ENCODE measurements around the gene SDK1. TPM values are rescaled to one million over a fixed set of nuclear protein-coding genes. Genes with fewer than 3 reads are reported as not detected.

The SDK1 gene, protein sequence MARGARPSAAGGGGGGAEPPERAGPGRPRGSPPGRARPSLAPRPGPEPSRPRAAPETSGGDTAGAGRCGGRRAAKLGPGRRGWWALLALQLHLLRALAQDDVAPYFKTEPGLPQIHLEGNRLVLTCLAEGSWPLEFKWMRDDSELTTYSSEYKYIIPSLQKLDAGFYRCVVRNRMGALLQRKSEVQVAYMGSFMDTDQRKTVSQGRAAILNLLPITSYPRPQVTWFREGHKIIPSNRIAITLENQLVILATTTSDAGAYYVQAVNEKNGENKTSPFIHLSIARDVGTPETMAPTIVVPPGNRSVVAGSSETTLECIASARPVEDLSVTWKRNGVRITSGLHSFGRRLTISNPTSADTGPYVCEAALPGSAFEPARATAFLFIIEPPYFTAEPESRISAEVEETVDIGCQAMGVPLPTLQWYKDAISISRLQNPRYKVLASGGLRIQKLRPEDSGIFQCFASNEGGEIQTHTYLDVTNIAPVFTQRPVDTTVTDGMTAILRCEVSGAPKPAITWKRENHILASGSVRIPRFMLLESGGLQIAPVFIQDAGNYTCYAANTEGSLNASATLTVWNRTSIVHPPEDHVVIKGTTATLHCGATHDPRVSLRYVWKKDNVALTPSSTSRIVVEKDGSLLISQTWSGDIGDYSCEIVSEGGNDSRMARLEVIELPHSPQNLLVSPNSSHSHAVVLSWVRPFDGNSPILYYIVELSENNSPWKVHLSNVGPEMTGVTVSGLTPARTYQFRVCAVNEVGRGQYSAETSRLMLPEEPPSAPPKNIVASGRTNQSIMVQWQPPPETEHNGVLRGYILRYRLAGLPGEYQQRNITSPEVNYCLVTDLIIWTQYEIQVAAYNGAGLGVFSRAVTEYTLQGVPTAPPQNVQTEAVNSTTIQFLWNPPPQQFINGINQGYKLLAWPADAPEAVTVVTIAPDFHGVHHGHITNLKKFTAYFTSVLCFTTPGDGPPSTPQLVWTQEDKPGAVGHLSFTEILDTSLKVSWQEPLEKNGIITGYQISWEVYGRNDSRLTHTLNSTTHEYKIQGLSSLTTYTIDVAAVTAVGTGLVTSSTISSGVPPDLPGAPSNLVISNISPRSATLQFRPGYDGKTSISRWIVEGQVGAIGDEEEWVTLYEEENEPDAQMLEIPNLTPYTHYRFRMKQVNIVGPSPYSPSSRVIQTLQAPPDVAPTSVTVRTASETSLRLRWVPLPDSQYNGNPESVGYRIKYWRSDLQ (N-terminal part only)
- polyA plus RNA-seq: 1 to 10 TPM; 3.2 to 6.6 (median 3.3) TPM

DNA sequence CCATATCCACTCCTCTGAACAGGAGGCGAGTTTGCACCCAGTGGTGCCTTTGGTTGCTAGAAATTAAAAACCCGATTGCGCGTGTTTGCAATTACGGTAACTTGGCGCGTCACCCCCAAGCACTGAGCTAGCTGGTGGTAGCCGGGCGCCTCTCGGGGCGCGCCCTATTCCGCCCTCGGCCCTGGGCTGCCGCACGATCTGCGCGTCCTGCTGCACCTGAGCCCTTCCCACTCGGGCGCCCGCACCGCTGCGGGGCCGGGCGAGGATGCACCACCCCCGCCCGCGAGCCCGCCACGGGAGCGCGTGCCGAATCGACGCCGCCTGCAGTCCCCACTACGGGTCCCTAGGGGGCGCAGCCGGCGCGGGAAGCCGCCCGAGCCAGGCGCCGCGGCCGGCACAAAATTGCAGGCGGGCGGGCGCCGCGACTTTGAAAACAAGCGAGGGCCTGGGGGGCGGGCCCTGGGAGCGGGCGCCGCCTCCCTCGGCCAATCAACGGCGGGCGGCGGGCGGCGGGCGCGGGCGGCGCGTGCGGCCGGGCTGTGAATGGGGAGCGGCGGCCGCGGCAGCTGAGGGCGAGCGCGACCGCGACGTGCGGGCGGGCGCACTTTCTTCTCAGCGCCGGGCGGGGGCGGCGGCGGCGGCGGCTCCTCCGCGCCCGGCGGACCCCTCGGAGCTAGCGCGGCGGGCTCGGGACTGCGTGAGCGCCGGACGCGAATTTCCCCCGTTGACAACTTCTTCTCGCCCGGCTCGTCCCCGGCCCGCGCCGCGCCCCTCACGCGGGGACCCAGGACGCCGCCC is at the start of gene SDK1:
Gene SDK1 (plus strand): TSS at position 602 of the 798 bp plus-strand sequence. CDS start 335 bp downstream, outside the sequence.
- no peak within 1 kb of the TSS for H3K27ac ChIP-seq (ENCODE audit: low read depth, low read length)
- WGBS, 3 donors: 0 to 1% (median 1%) methylated on average over 89 to 112 of the region's 119 CpGs

DNA sequence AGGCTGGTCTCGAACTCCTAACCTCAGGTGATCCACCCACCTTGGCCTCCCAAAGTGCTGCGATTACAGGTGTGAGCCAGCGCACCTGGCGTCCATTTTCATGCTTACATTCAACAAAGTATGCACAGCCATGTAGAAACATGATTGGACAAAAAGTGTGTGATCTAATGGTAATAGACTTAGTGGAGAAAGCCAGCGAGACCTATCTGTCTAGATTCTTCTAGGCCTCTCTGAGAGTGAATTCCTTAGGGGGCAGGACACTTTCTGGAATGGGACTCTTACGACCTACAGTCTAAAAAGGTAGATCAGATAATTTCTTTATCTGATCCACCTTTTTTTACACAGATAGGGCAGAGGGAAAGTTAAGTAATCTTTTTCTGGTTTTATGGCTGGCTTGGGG is 46.3 kb upstream of the SDK1 start:
- no peak overlapping the region for H3K27ac ChIP-seq (ENCODE audit: low read depth, low read length)
- 85 to 91% (median 87%) methylated on average over 6 of the region's 6 CpGs for WGBS, 3 donors

DNA sequence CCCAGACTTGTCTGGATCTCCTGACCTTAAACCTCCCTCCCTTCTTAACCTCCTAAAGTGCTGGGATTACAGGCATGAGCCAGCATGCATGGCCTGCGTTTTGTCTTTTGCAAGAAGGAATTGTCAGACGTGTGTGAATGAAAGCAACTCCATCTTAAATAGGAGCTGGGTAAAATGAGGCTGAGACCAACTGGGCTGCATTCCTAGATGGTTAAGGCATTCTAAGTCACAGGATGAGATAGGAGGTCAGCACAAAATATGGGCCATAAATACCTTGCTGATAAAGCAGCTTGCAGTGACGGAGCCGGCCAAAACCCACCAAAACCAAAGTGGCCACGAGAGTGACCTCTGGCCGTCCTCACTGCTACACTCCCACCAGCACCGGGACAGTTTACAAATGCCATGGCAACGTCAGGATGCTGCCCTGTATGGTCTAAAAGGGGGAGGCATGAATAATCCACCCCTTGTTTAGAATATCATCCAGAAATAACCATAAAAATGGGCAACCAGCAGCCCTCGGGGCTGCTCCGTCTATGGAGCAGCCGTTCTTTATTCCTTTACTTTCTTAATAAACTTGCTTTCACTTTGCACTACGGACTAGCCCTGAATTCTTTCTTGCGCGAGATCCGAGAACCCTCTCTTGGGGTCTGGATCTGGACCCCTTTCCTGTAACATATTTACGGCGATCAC is 41.2 kb upstream of the SDK1 start:
- no peak overlapping the region for H3K27ac ChIP-seq (ENCODE audit: low read depth, low read length)
- 41 to 70% (median 47%) methylated on average over 17 of the region's 17 CpGs for WGBS, 3 donors

DNA sequence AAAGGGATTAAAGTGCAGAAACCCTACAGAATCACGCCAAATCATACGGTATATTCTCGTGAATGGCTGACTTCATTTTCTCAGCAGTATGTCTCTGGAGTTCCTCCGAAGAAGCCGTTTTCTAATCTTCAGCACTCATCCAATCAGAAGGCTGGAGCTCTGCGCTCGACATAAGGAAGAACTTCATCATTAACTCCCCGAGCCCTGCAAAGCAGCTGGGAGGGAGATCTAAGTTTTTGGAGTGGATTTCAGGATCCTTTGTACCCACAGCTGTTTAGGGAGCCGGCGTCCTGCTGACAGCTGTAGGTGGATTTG is 40.7 kb upstream of the SDK1 start:
- H3K27ac ChIP-seq (ENCODE audit: low read depth, low read length): no peak overlapping the region
- 43 to 67% (median 43%) methylated on average over 10 of the region's 10 CpGs for WGBS, 3 donors

DNA sequence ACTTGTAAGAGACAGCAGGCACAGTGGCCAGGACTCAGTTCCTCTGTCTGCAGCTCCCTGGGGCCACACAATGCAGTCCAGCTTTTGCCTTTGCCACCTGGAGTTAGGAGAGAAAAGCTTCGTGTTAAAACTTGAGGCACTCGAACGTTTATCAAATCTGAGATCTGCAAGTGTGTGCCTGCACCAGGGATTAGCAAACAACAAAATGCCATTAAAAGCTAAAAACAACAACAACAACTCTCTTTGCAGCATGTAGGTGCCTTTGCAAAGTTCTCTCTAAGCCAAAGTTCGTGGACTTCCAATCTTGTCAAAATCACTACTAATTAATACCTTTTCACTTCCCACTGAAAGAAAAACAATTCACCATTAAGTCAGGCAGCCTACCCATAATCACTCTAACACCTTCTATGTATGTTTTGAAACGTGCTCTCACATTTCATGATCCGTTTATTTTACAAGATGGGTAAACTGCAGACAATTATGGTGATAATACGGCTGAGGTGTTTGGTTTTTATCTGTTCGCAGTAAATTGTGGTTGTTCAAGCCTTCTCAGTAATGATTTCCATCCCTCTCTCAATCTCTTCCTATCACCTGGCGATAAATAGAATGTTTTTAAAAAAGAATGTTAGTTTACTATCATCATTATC is 36.2 kb upstream of the SDK1 start:
- WGBS, 3 donors: 45 to 55% (median 53%) methylated on average over 9 of the region's 9 CpGs

DNA sequence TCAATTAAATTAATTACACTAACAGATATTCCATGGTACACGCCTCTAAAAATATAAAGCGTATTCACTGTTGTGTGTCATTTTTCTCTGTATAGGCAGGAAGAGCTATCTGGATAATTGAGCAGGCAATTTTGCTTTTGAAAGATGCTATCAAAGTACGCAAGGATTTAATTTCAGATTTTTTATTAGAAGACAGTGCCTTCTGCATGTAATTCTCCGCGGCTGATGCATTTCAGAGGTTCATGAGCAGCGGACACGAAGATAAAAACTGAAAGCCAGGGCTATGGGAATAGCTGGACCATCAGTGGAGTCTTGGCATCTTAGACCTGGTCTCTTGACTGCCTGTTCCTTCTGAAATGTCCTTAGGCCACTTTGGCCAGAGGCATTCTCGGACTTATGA is 35.7 kb upstream of the SDK1 start:
- no peak overlapping the region for H3K27ac ChIP-seq (ENCODE audit: low read depth, low read length)
- 91 to 93% (median 91%) methylated on average over 8 of the region's 8 CpGs for WGBS, 3 donors

More for the DNA sequence above, 36.2 kb upstream of the SDK1 start:
- no peak overlapping the region for H3K27ac ChIP-seq (ENCODE audit: low read depth, low read length)

DNA sequence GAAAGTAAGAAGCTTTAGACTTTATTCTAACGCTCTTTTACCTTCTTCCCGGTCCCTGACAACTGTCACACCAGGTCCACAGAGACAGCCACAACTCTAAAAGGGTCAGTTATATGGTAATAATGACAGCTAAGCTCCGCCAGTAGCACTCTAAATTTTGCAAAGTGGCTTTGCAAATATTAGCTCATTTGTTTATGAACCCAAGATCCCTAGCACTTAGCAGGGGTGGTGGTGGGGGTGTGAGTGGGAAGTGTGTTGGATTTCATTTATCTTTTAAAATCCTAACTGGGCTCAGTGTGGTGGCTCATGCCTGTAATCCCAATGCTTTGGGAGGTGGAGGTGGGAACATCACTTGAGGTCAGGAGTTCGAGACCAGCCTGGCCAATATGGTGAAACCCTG is 34.8 kb upstream of the SDK1 start:
- no peak overlapping the region for H3K27ac ChIP-seq (ENCODE audit: low read depth, low read length)
- WGBS, 3 donors: 80 to 83% (median 83%) methylated on average over 4 of the region's 4 CpGs

DNA sequence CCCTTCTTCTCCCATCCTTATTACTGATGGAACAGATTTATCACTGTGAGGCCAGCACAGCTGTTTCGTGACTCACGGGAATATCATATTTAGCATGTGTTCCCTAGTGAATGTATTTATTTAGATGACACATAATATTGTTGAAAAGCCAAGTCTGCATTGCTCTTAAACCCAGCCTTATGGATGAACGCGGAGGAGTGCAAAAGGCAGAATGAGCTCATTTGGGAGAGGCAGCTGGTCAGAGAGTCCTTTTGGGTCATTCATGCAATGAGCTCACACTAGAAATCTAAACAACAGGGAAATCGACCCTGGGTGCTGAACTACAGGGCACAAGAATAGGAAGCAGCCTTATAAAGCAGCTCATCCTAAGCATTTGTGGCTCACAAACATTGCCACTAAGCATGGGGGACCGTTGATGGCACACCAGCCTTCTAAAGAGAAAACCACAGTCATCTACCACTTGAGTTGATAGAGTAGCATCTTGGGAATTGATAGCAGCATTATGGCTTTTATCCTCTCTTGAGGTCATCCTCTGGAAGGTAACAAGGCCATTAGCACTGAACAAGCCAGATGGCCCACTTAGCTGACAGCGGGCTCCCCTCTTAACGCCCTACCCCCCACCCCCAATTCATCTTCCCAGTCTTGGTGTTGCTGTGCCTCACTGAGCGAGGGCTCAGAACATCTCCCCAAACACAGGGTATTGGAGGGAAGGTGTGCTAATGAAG is 32.9 kb upstream of the SDK1 start:
- H3K27ac ChIP-seq (ENCODE audit: low read depth, low read length): no peak overlapping the region
- 37 to 62% (median 41%) methylated on average over 9 of the region's 9 CpGs for WGBS, 3 donors

DNA sequence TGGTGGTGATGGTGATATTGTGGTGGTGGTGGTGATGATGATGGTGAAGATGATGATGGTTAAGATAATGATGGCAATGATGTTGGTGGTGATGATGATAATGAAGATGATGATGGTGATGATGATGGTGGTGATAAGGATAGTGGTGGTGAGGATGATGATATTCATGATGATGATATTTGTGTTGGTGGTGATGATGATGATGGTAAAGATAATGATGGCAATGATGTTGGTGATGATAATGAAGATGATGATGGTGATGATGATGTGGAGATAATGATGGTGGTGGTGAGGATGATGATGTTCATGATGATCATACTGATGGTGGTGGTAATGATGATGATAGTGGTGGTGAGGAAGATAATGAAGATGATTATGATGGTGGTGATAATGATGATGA is 30.7 kb upstream of the SDK1 start:
- no peak overlapping the region for H3K27ac ChIP-seq (ENCODE audit: low read depth, low read length)

DNA sequence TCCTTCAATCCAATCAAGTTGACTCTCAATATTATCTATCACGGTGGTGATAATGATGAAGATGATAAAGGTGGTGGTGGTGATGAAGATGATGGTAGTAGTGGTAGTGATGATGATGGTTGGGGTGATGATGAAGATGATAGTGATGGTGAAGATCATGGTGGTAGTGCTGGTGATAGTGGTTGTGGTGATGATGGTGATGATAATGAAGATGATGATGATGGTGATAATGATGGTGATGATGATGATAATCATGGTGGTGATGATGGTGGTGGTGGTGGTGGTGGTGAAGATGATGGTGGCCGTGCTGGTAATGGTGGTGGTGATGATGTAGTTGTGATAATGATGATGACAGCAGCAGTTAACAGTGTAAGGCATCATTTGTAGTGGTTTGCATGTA is 29.8 kb upstream of the SDK1 start:
- 85 to 92% (median 92%) methylated on average over 2 of the region's 2 CpGs for WGBS, 3 donors
- H3K27ac ChIP-seq (ENCODE audit: low read depth, low read length): no peak overlapping the region

DNA sequence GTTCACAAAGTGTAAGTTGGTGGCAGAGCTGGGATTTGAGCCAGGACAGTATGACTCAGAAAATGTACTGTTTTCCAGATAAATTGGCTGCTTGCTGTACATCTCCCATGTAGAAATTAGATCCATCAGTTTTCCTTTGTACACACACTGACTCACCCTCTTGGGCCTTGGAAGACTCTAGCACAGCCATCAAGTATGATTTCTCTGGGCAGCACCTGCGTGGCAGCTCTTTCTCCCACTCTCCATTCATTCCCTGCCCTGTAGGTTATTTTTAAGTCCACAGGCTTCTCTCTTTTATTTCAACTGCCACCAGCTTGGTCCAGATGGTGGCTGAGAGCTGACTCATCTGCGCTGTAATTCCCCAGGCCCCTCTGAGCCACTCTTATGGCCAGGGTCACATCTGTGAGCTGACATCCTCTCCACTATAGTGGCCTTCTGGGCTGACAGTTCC is 28.3 kb upstream of the SDK1 start:
- 61 to 78% (median 62%) methylated on average over 2 of the region's 2 CpGs for WGBS, 3 donors

DNA sequence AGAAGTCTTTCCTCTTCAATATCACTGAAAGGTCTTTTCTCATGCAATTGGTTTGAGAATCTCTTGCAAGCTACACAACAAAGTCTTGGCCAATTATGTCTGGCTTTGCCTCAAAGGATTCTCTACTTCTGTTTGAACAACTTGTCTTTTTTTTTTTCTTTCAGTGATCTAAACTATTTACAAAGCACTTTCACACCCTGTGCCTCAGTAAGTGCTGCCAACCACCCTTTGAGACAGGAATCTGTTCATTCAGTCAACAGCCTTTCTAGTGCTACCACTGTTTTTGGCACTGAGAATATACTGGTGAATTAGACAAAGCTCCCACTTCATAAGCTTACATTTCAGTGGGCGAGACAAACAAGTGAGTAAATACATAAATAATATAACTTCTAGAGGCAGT is 26.9 kb upstream of the SDK1 start:
- no peak overlapping the region for H3K27ac ChIP-seq (ENCODE audit: low read depth, low read length)
- WGBS, 3 donors: 86 to 95% (median 94%) methylated on average over 1 of the region's 1 CpG

More for the DNA sequence above, 28.3 kb upstream of the SDK1 start:
- H3K27ac ChIP-seq (ENCODE audit: low read depth, low read length): no peak overlapping the region

DNA sequence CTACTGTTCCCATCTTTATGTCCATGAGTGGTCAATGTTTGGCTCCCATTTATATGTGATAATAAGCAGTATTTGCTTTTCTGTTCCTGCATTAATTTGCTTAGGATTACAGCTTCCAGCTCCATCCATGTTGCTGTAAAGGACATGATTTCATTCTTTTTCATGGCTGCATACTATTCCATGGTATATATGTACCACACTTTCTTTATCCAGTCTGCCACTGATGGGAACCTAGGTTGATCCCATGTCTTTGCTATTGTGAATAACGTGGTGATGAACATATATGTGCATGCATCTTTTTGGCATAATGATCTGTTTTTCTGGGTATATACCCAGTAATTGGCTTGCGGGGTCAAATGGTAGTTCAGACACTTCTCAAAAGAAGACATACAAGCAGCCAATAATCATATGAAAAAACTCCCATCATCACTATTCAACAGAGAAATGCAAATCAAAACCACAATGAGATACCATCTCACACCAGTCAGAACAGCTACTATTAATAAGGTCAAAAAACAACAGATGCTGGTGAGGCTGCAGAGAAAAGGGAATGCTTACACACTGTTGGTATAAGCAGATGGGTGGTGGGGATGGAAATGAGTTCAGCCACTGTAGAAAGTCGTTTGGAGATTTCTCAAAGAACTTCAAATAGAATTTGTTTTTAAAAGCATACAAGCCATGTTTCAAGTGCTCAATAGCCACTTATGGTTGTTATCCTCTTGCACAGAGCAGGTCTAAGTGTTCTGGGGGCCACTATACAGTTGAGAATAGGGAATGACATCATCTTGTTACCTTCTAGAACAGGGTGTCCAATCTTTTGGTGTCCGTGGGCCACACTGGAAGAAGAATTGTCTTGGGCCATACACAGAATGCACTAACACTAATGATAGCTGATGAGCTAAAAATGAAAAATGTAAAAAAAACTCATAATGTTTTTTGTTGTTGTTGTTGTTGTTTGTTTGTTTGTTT is 23.2 kb upstream of the SDK1 start:
- 74 to 76% (median 75%) methylated on average over 4 of the region's 4 CpGs for WGBS, 3 donors
- H3K27ac ChIP-seq (ENCODE audit: low read depth, low read length): no peak overlapping the region

DNA sequence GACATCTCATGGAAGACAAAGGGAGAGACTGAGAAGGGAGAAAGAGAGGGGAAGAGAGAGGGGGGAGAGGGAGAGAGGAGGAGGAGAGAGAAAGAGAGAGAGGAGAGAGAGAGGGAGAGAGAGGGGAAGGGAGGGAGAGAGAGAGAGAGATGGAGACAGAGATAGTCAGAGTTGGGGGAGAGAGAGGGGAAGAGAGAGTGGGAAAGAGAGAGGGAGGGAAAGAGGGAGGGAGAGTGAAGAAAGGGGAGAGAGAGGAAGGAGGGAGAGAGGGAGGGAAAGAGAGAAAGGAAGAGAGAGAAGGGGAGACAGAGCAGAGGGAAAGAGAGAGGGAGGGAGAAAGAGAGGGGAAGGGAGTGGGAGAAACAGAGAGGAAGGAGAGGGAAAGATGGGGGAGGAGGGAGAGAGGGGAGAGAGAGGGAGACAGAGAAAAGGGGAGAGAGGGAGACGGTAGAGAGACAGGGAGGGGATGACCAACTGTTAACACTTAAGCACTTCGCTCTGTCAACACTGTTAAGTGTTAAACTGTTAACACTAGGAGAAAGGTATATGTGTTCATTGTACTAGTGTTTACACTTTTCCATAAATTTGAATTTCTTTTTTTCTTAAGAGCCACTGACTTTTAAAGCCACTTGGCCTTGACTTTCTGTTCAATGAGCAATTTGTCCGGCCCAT is 21.8 kb upstream of the SDK1 start:
- no peak overlapping the region for H3K27ac ChIP-seq (ENCODE audit: low read depth, low read length)
- 70 to 87% (median 77%) methylated on average over 3 of the region's 3 CpGs for WGBS, 3 donors

DNA sequence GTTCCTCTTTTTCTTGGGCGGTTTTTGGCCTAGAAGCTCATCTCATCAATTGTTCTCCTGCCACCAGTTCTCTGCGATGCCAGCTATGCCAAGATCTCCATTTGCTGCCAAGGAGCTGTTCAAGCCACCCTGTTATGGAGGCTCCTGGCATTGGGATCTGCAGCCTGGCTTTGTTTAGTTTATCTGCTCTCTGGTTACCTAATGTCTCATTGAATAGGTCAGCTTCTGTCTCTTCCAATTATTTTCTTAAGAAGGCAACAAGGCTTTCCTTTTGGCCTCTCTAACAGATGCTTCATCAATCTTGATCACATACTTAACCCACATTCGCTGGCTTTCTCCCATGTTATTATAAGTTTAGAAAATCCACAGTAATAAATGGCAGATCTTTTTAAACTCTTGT is 20.6 kb upstream of the SDK1 start:
- H3K27ac ChIP-seq (ENCODE audit: low read depth, low read length): no peak overlapping the region
- 80 to 89% (median 80%) methylated on average over 3 of the region's 3 CpGs for WGBS, 3 donors
